ENCODE results near the gene ELMO1. TPM values are rescaled to one million over a fixed set of nuclear protein-coding genes. Genes with fewer than 3 reads are reported as not detected.

ELMO1 gene
- total RNA-seq, 1 experiment from 2014 or later, result 7.8 TPM

DNA sequence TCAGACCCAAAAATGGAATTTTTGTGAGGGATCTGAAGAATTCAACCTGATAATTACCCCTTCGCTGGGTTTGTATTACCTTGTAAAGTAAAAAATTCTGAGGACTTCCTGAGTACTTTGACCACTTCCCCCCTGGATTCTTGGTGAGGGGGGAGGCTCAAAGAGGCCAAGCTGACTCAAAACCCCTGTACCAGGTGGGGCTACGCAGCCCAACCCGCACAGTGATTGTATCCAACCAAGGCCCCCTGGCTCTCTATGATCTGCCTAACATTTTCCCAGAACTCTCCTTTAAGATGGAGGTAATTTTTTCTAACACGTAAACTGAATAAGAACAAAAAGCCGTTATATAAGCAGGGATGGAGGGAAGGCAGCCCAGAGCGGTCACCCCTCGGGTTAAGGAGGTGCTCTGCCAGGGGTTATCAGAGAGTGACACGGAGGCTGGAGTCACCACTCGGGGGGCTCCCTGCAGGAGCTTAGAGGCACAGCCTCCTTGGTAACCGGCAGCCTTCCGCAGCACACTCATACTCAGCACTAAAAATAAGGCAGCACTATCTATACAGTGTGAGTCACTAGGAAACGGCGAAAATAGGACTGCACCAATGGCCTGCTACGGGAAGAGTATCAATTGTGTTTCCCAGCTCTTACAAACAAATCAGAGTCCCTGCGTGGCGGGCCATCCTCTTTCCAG lies 255.4 kb downstream of the ELMO1 start:
- Histone ChIP-seq H2BK15ac (ENCODE audit: low read depth, low read length) (no peak overlapping the region), H3T11ph (ENCODE audit: low read length) (no peak overlapping the region), H2AFZ (ENCODE audit: low read length) (no peak overlapping the region), H2BK12ac (ENCODE audit: insufficient read length, low read depth, low read length) (no peak overlapping the region), H3K14ac (ENCODE audit: insufficient read depth, low read length) (no peak overlapping the region), H2BK120ac (ENCODE audit: low read depth, low read length, poor library complexity, severe bottlenecking) (no peak overlapping the region), H3K23ac (ENCODE audit: insufficient read length, low read depth, low read length) (no peak overlapping the region), H3K4ac (ENCODE audit: low read depth, low read length) (no peak overlapping the region), H2BK20ac (ENCODE audit: low read depth, low read length, poor library complexity, severe bottlenecking) (no peak overlapping the region), H3K9me3 (ENCODE audit: control insufficient read depth, low read depth, low read length) (no peaks in the 10 kb centered on the region), H3K79me2 (ENCODE audit: insufficient read depth, low read length) (no peaks in the 10 kb centered on the region), H4K20me1 (ENCODE audit: control insufficient read depth, insufficient read depth, insufficient read length) (no peaks in the 10 kb centered on the region), H3K79me1 (ENCODE audit: insufficient read depth, low read depth, low read length, poor library complexity, severe bottlenecking) (no peaks in the 10 kb centered on the region), H3K4me2 (ENCODE audit: insufficient read depth, insufficient read length, low read length) (no peak overlapping the region), H3K4me1 (ENCODE audit: insufficient read depth, low read length) (no peaks in the 10 kb centered on the region), H2AK5ac (ENCODE audit: insufficient read length, low read length) (no peak overlapping the region), H3K23me2 (ENCODE audit: insufficient read length, low read depth, low read length, poor library complexity, severe bottlenecking) (no peaks in the 10 kb centered on the region), H3K27ac (ENCODE audit: insufficient read length, low read depth, low read length) (no peak overlapping the region), H4K8ac (replicated peaks; ENCODE audit: insufficient read length, low read depth, low read length) (no peak overlapping the region), H4K91ac (ENCODE audit: insufficient read length, low read depth, low read length) (no peak overlapping the region), H2BK5ac (ENCODE audit: insufficient read length, low read length) (no peak overlapping the region), H3K18ac (ENCODE audit: insufficient read length, low read depth, low read length) (no peak overlapping the region), H3K56ac (ENCODE audit: insufficient read length, low read depth, low read length) (no peak overlapping the region), H3K27me3 (ENCODE audit: insufficient read depth, low read length) (no peaks in the 10 kb centered on the region), H3K9ac (ENCODE audit: extremely low read depth, insufficient read length, low read length) (no peak overlapping the region), H4K5ac (ENCODE audit: insufficient read length, low read depth, low read length) (no peak overlapping the region)
- Mint-ChIP-seq H3K27me3 (ENCODE audit: low read depth) (no peaks in the 10 kb centered on the region), H3K9me3 (no peaks in the 10 kb centered on the region), H3K27ac (no peak overlapping the region), H3K36me3 (ENCODE audit: insufficient read depth in 1 of 3, low read depth in 3 of 3) (no peaks in the 10 kb centered on the region), H3K4me3 (no peak overlapping the region), H3K4me1 (no peaks in the 10 kb centered on the region)
- no peak for DNase-seq
- no CpG with 5 or more reads among the region's 16 CpGs for WGBS (ENCODE audit: extremely low coverage, insufficient read length, low lambda C conversion rate)
- TF ChIP-seq, protein P1, sequence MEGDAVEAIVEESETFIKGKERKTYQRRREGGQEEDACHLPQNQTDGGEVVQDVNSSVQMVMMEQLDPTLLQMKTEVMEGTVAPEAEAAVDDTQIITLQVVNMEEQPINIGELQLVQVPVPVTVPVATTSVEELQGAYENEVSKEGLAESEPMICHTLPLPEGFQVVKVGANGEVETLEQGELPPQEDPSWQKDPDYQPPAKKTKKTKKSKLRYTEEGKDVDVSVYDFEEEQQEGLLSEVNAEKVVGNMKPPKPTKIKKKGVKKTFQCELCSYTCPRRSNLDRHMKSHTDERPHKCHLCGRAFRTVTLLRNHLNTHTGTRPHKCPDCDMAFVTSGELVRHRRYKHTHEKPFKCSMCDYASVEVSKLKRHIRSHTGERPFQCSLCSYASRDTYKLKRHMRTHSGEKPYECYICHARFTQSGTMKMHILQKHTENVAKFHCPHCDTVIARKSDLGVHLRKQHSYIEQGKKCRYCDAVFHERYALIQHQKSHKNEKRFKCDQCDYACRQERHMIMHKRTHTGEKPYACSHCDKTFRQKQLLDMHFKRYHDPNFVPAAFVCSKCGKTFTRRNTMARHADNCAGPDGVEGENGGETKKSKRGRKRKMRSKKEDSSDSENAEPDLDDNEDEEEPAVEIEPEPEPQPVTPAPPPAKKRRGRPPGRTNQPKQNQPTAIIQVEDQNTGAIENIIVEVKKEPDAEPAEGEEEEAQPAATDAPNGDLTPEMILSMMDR (conservative IDR thresholded peaks at IDR 0.05), result no peak
